Astrocyte (in vitro differentiated cells and primary cell): ENCODE results near the gene CELF1. TPM values are rescaled to one million over a fixed set of nuclear protein-coding genes. Genes with fewer than 3 reads are reported as not detected.

Source experiments
- DNase-seq: peaks from one replicate; pipeline ENCODE4 v3.0.0-alpha.2; 2010; ENCODE audit warnings: low read depth
- FAIRE-seq: peaks from 2 replicates; lab custom pipeline; 2011; peaks lifted over from hg19 to GRCh38; lab: Jason Lieb, UNC
- H2AFZ ChIP-seq: 2 replicates; pipeline ENCODE4 v1.6.0; 2012; ENCODE audit warnings: low read depth, low read length, inconsistent platforms
- H3K27ac ChIP-seq: 2 replicates; pipeline ENCODE4 v1.5.1; 2011; ENCODE audit warnings: low read depth, low read length, inconsistent platforms
- H3K27me3 ChIP-seq: 2 replicates; pipeline ENCODE4 v1.6.0; 2011; ENCODE audit warnings: low read length, inconsistent platforms; ENCODE audit not compliant: insufficient read depth
- H3K36me3 ChIP-seq: 2 replicates; pipeline ENCODE4 v1.5.1; 2011; ENCODE audit warnings: low read length, inconsistent platforms; ENCODE audit not compliant: insufficient read depth
- H3K4me1 ChIP-seq: 2 replicates; pipeline ENCODE4 v1.5.1; 2011; ENCODE audit warnings: low read length, inconsistent platforms; ENCODE audit not compliant: insufficient read depth
- H3K4me2 ChIP-seq: 2 replicates; pipeline ENCODE4 v1.6.0; 2012; ENCODE audit warnings: low read length, inconsistent platforms
- H3K4me3 ChIP-seq: 2 replicates; pipeline ENCODE4 v1.5.1; 2011; ENCODE audit warnings: low read depth, mild to moderate bottlenecking, low read length, inconsistent platforms; ENCODE audit not compliant: insufficient read depth
- H3K79me2 ChIP-seq: 2 replicates; pipeline ENCODE4 v1.6.0; 2012; ENCODE audit warnings: mild to moderate bottlenecking, low read length, inconsistent platforms; ENCODE audit not compliant: insufficient read depth
- H3K9ac ChIP-seq: 2 replicates; pipeline ENCODE4 v1.6.0; 2012; ENCODE audit warnings: mild to moderate bottlenecking, low read length, inconsistent platforms
- H3K9me3 ChIP-seq: 2 replicates; pipeline ENCODE4 v1.5.1; 2012; ENCODE audit warnings: low read depth, mild to moderate bottlenecking, low read length, inconsistent platforms; ENCODE audit not compliant: insufficient read depth
- H4K20me1 ChIP-seq: 2 replicates; pipeline ENCODE4 v1.6.0; 2012; ENCODE audit warnings: low read length, inconsistent platforms; ENCODE audit not compliant: insufficient read depth
- H3K27ac Mint-ChIP-seq: one replicate; pipeline ENCODE4 v1.8.0; 2021; ENCODE audit warnings: mild to moderate bottlenecking, mixed read lengths; ENCODE audit not compliant: unreplicated experiment
- H3K27me3 Mint-ChIP-seq: one replicate; pipeline ENCODE4 v1.8.0; 2021; ENCODE audit warnings: low read depth, mixed read lengths; ENCODE audit not compliant: unreplicated experiment
- H3K36me3 Mint-ChIP-seq: one replicate; pipeline ENCODE4 v1.8.0; 2021; ENCODE audit warnings: low read depth, mixed read lengths; ENCODE audit not compliant: unreplicated experiment
- H3K4me1 Mint-ChIP-seq: one replicate; pipeline ENCODE4 v1.8.0; 2021; ENCODE audit warnings: low read depth, mixed read lengths; ENCODE audit not compliant: unreplicated experiment
- H3K4me3 Mint-ChIP-seq: one replicate; pipeline ENCODE4 v1.8.0; 2021; ENCODE audit warnings: mild to moderate bottlenecking, moderate library complexity, mixed read lengths; ENCODE audit not compliant: unreplicated experiment
- H3K9me3 Mint-ChIP-seq: one replicate; pipeline ENCODE4 v1.8.0; 2021; ENCODE audit warnings: mild to moderate bottlenecking, mixed read lengths; ENCODE audit not compliant: unreplicated experiment
- EZH2 ChIP-seq: IDR thresholded peaks from 2 replicates; pipeline ENCODE4 v1.6.1; 2012; ENCODE audit warnings: mild to moderate bottlenecking, low read length, inconsistent platforms; ENCODE audit not compliant: insufficient read depth
- total RNA-seq: library from RNA; stranded (reverse); gene quantifications from 2 replicates; pipeline ENCODE4 v1.2.1, GENCODE V29; 2021
- TF ChIP-seq, protein P1 (sequence below): IDR thresholded peaks from 2 replicates; pipeline ENCODE4 v1.5.1; 2011; ENCODE audit warnings: low read depth, mild to moderate bottlenecking, inconsistent platforms, low read length, moderate library complexity; ENCODE audit not compliant: insufficient read depth

Gene CELF1
- total RNA-seq, 1 donor from 2014 or later, result 101 TPM

DNA sequence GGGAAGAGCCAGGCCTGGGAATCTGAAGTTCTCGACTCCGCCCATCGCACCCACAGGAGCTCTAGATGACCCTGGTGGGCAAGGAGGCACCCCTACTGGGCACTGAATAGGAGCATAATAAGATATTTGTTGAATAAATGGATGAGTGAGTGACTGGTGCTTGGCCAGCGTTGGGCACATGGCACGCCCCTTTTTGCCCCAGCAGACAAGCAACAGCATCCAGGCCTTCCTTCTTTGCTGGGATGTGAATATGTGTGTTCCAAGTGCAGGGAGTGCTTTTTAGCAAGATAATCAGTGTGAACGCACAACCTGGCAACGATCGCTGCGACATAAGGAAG is 443 bp upstream of the CELF1 start:
- no peak for TF ChIP-seq EZH2
- TF ChIP-seq, protein P1, sequence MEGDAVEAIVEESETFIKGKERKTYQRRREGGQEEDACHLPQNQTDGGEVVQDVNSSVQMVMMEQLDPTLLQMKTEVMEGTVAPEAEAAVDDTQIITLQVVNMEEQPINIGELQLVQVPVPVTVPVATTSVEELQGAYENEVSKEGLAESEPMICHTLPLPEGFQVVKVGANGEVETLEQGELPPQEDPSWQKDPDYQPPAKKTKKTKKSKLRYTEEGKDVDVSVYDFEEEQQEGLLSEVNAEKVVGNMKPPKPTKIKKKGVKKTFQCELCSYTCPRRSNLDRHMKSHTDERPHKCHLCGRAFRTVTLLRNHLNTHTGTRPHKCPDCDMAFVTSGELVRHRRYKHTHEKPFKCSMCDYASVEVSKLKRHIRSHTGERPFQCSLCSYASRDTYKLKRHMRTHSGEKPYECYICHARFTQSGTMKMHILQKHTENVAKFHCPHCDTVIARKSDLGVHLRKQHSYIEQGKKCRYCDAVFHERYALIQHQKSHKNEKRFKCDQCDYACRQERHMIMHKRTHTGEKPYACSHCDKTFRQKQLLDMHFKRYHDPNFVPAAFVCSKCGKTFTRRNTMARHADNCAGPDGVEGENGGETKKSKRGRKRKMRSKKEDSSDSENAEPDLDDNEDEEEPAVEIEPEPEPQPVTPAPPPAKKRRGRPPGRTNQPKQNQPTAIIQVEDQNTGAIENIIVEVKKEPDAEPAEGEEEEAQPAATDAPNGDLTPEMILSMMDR, result no peak
- Histone ChIP-seq H3K27me3 (no peaks in the 10 kb centered on the region), H3K9me3 (no peaks in the 10 kb centered on the region), H3K36me3 (no peaks in the 10 kb centered on the region), H3K4me3 (peak overlapping the region; percentile 76), H3K9ac (peak overlapping the region; percentile 77), H4K20me1 (peaks cover 39% of the 10 kb centered on the region), H3K4me2 (peak overlapping the region; percentile 97), H2AFZ (peak overlapping the region; percentile 99), H3K27ac (peak overlapping the region; percentile 47), H3K79me2 (peaks cover 49% of the 10 kb centered on the region), H3K4me1 (peaks cover 6% of the 10 kb centered on the region)
- Mint-ChIP-seq H3K27me3 (no peaks in the 10 kb centered on the region), H3K9me3 (no peaks in the 10 kb centered on the region), H3K4me1 (peaks cover 13% of the 10 kb centered on the region), H3K36me3 (peaks cover 5% of the 10 kb centered on the region), H3K4me3 (peak overlapping the region; percentile 78), H3K27ac (peak overlapping the region; percentile 10)
- no peak for FAIRE-seq
- DNase-seq, result no peak

DNA sequence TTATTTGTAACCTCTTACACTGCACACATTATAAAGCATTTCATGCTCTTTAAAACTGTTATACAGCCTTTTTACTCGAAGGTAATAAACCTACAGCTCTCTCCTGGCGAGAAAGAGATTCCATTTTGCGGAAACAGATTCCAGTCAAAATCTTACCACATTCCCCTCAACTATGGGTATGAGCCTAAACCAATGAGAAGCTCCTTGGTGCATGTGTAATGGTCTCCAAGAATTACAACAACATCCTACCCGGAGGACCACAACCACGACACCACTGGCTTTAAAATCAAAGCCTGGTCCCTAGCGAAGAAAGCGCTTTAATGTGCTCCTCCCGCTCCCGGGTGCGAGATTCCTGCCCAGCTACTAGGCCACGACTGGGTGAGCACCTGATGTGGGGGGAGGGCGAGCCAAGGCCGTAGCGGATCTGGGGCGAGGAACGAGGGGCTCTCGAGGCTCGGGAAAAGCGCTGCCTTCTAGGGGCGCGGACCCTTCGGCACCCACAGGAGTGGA is 821 bp downstream of the CELF1 start:
- FAIRE-seq (no peak), DNase-seq (peak; percentile 59)
- peaks cover 61% of the 10 kb centered on the region for H3K79me2 ChIP-seq

DNA sequence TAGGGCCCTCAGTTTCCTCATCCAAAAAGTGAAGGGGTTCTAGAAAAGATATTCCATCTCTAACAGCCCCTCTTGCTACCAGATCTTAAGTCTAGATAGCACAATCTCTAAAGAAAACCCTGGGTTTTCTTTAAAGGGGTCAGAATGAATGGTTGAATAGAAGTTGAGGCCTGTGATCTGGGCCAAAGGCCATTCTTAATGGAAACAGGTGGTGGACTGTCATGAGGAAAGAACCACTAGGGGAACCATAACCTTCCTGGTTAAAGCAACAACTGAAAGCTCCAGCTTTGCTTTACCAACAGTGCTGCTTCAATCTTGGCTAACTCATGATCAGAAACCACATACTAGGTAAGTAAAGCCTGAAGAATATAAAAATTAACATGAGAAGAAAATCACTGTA is 1.8 kb downstream of the CELF1 start:
- FAIRE-seq, result no peak

More for the DNA sequence above, 821 bp downstream of the CELF1 start:
- Mint-ChIP-seq H3K27ac (peak overlapping the region; percentile 99), H3K27me3 (no peaks in the 10 kb centered on the region), H3K4me1 (peaks cover 13% of the 10 kb centered on the region), H3K36me3 (peaks cover 5% of the 10 kb centered on the region), H3K9me3 (no peaks in the 10 kb centered on the region), H3K4me3 (peak overlapping the region; percentile 99)
- Histone ChIP-seq H3K4me2 (peak overlapping the region; percentile 89), H3K9me3 (no peaks in the 10 kb centered on the region), H2AFZ (peak overlapping the region; percentile 53), H4K20me1 (peaks cover 51% of the 10 kb centered on the region), H3K9ac (peak overlapping the region; percentile 95), H3K36me3 (peaks cover under 1% of the 10 kb centered on the region), H3K27me3 (no peaks in the 10 kb centered on the region), H3K4me3 (peak overlapping the region; percentile 83), H3K4me1 (peaks cover 6% of the 10 kb centered on the region), H3K27ac (peak overlapping the region; percentile 83)
- TF ChIP-seq EZH2, result no peak
- TF ChIP-seq, protein P1, result no peak

More for the DNA sequence above, 1.8 kb downstream of the CELF1 start:
- no peaks in the 10 kb centered on the region for H3K27me3 ChIP-seq
- H3K27me3 Mint-ChIP-seq, result no peaks in the 10 kb centered on the region
- peak overlapping the region; percentile 99 for H3K27ac Mint-ChIP-seq
- H3K36me3 ChIP-seq, result peaks cover 3% of the 10 kb centered on the region
- no peak overlapping the region for H3K9ac ChIP-seq
- H3K27ac ChIP-seq, result no peak overlapping the region
- H3K4me2 ChIP-seq, result peak overlapping the region; percentile 89
- peaks cover 60% of the 10 kb centered on the region for H4K20me1 ChIP-seq
- no peaks in the 10 kb centered on the region for H3K9me3 ChIP-seq
- H3K4me1 Mint-ChIP-seq, result peaks cover 13% of the 10 kb centered on the region
- TF ChIP-seq, protein P1, result peak; percentile 45
- TF ChIP-seq EZH2, result no peak
- peak overlapping the region; percentile 99 for H3K4me3 Mint-ChIP-seq
- H3K9me3 Mint-ChIP-seq, result no peaks in the 10 kb centered on the region
- peak overlapping the region; percentile 83 for H3K4me3 ChIP-seq
- H3K36me3 Mint-ChIP-seq, result peaks cover 5% of the 10 kb centered on the region
- DNase-seq, result no peak
- no peak overlapping the region for H2AFZ ChIP-seq
- H3K4me1 ChIP-seq, result peaks cover 6% of the 10 kb centered on the region
- H3K79me2 ChIP-seq, result peaks cover 72% of the 10 kb centered on the region
